PC-9 (cell line): ENCODE results near the gene PCNT. TPM values are rescaled to one million over a fixed set of nuclear protein-coding genes. Genes with fewer than 3 reads are reported as not detected.

Source experiments
- BruUV-seq: library from RNA; stranded (reverse); fragments of 400-500 nt; replicated peaks from 2 replicates; lab custom pipeline; 2021; lab: Mats Ljungman, UMichigan
- CTCF ChIA-PET: fragments of 300-600 bp; sonication (Branson Sonifier 250); formaldehyde crosslinking; loops from one replicate; lab custom pipeline; 2022; ENCODE audit warnings: antibody characterized with exemption; lab: Charles Lee
- POLR2A ChIA-PET: fragments of 300-600 bp; sonication (Branson Sonifier 250); formaldehyde crosslinking; loops from one replicate; lab custom pipeline; 2022; ENCODE audit warnings: antibody characterized with exemption; ENCODE audit not compliant: unreplicated experiment; lab: Charles Lee
- DNase-seq, 2 experiments: peaks; one replicate each; pipeline versions ENCODE4 v3.0.0 to v3.0.0-alpha.2; 2015 to 2022; ENCODE audit warnings: mixed read lengths in 1 of 2
- H2AFZ ChIP-seq: fragments of 200-600 bp; sonication (generic); 2 replicates; pipeline ENCODE4 v1.8.1; 2017; ENCODE audit warnings: antibody characterized with exemption
- H3F3A ChIP-seq: fragments of 200-600 bp; sonication (generic); 2 replicates; pipeline ENCODE4 v1.8.1; 2017; ENCODE audit warnings: antibody characterized with exemption, mild to moderate bottlenecking, low read depth; ENCODE audit not compliant: insufficient read depth
- H3K27ac ChIP-seq: fragments of 200-600 bp; sonication (generic); 2 replicates; pipeline ENCODE4 v1.6.1; 2016; ENCODE audit warnings: mixed run types
- H3K27me3 ChIP-seq: fragments of 200-600 bp; sonication (generic); 2 replicates; pipeline ENCODE4 v1.6.1; 2016; ENCODE audit warnings: low read depth, mixed run types; ENCODE audit not compliant: insufficient read depth
- H3K36me3 ChIP-seq: fragments of 200-600 bp; sonication (generic); 2 replicates; pipeline ENCODE4 v1.6.1; 2016; ENCODE audit warnings: low read depth, mixed run types
- H3K4me1 ChIP-seq: fragments of 200-600 bp; sonication (generic); replicated peaks from 2 replicates; pipeline ENCODE4 v1.6.1; 2016; ENCODE audit warnings: mixed run types; ENCODE audit not compliant: insufficient read depth
- H3K4me2 ChIP-seq: fragments of 200-600 bp; sonication (generic); 2 replicates; pipeline ENCODE4 v1.6.1; 2017; ENCODE audit warnings: mixed run types
- H3K4me3 ChIP-seq: fragments of 200-600 bp; sonication (generic); 2 replicates; pipeline ENCODE4 v1.6.1; 2016; ENCODE audit warnings: mixed run types
- H3K79me2 ChIP-seq: fragments of 200-600 bp; sonication (generic); 2 replicates; pipeline ENCODE4 v1.6.1; 2017; ENCODE audit warnings: low read depth, mixed run types
- H3K9me2 ChIP-seq: fragments of 200-600 bp; sonication (generic); 2 replicates; pipeline ENCODE4 v1.8.1; 2017; ENCODE audit warnings: mild to moderate bottlenecking; ENCODE audit not compliant: insufficient read depth
- H3K9me3 ChIP-seq: fragments of 200-600 bp; sonication (generic); 2 replicates; pipeline ENCODE4 v1.8.1; 2016; ENCODE audit warnings: low read depth; ENCODE audit not compliant: insufficient read depth
- H4K20me1 ChIP-seq: fragments of 200-600 bp; sonication (generic); 2 replicates; pipeline ENCODE4 v1.8.1; 2017; ENCODE audit not compliant: insufficient read depth
- CTCF ChIP-seq: fragments of 200-600 bp; sonication (generic); conservative IDR thresholded peaks from 2 replicates; pipeline ENCODE4 v1.6.1; 2017; ENCODE audit warnings: mixed run types, antibody characterized with exemption, mild to moderate bottlenecking, moderate library complexity
- EZH2 ChIP-seq: fragments of 200-600 bp; sonication (generic); IDR thresholded peaks from 2 replicates; pipeline ENCODE4 v1.8.0; 2017; ENCODE audit warnings: antibody characterized with exemption, low read depth
- intact Hi-C: fragments of 100-400 bp; cut with micrococcal nuclease; formaldehyde crosslinking; loops from one replicate; pipeline ENCODE4 v1.10.0; 2022; ENCODE audit not compliant: unreplicated experiment
- total RNA-seq: library from RNA; stranded (reverse); gene quantifications from 2 replicates; pipeline ENCODE4 v1.2.3, GENCODE V29; 2021

The PCNT gene
- total RNA-seq, 1 experiment from 2014 or later, result 33.4 TPM

DNA sequence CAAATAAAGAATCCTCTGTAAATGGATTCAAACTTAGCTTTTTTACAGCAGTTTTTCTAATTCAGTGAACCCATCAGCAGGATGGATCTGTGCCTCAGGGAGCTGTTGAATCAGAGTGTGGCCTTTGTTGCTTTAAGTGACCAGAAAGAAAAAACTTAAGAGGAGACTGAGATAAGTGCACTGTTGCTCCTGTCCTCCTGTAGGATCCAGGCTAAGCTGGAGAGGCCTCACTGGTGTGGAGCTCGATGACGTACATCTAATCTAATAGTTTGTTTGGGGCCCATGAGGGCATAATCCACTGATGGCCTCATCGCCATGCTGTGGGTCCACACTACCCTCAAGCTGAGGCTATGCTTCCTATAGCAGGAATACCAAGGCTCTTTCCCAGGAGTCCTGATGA lies 145.3 kb downstream of the PCNT start:
- Histone ChIP-seq H3K9me3 (no peaks in the 10 kb centered on the region), H3K4me2 (no peak overlapping the region), H3K4me1 (no peaks in the 10 kb centered on the region), H3K36me3 (no peaks in the 10 kb centered on the region), H3F3A (no peaks in the 10 kb centered on the region), H3K9me2 (no peaks in the 10 kb centered on the region), H4K20me1 (no peaks in the 10 kb centered on the region), H3K27me3 (no peaks in the 10 kb centered on the region), H2AFZ (no peak overlapping the region), H3K4me3 (no peak overlapping the region), H3K79me2 (no peaks in the 10 kb centered on the region), H3K27ac (no peak overlapping the region)
- CTCF ChIA-PET, result no interaction called here
- intact Hi-C loops, result no loop called here
- no TSS peak for BruUV-seq
- no peak for DNase-seq
- no peak for TF ChIP-seq EZH2
- TF ChIP-seq CTCF, result no peak
- POLR2A ChIA-PET, result no interaction called here

- Histone ChIP-seq H3K27me3 (no peaks in the 10 kb centered on the region), H3K36me3 (no peaks in the 10 kb centered on the region), H3K4me2 (no peak overlapping the region), H3F3A (no peaks in the 10 kb centered on the region), H2AFZ (no peak overlapping the region), H3K9me3 (no peaks in the 10 kb centered on the region), H3K4me3 (no peak overlapping the region), H3K9me2 (no peaks in the 10 kb centered on the region), H4K20me1 (no peaks in the 10 kb centered on the region), H3K4me1 (no peaks in the 10 kb centered on the region), H3K27ac (no peak overlapping the region), H3K79me2 (no peaks in the 10 kb centered on the region)
- BruUV-seq, result no TSS peak
- TF ChIP-seq CTCF (no peak), EZH2 (no peak)
- DNase-seq, result no peak
- CTCF ChIA-PET, result no interaction called here
- intact Hi-C loops, result no loop called here
- POLR2A ChIA-PET, result no interaction called here
These were observed 147.6 kb downstream of the PCNT start for GRCh38 chr21:46471514-46471913.

- CTCF ChIA-PET, result no interaction called here
- H3K9me2 ChIP-seq, result no peaks in the 10 kb centered on the region
- H3K36me3 ChIP-seq, result no peaks in the 10 kb centered on the region
- H3K4me1 ChIP-seq, result no peaks in the 10 kb centered on the region
- intact Hi-C loops, result no loop called here
- TF ChIP-seq CTCF (no peak), EZH2 (no peak)
- no peak overlapping the region for H3K27ac ChIP-seq
- no TSS peak for BruUV-seq
- H3K4me2 ChIP-seq, result no peak overlapping the region
- H3K27me3 ChIP-seq, result no peaks in the 10 kb centered on the region
- no peak overlapping the region for H2AFZ ChIP-seq
- no peak for DNase-seq
- H3K4me3 ChIP-seq, result no peak overlapping the region
- no peaks in the 10 kb centered on the region for H3K9me3 ChIP-seq
- H4K20me1 ChIP-seq, result no peaks in the 10 kb centered on the region
- POLR2A ChIA-PET, result no interaction called here
- no peaks in the 10 kb centered on the region for H3F3A ChIP-seq
- H3K79me2 ChIP-seq, result no peaks in the 10 kb centered on the region
These were observed 148.3 kb downstream of the PCNT start for GRCh38 chr21:46472246-46472645.
